Endothelial cell of umbilical vein (primary cell): ENCODE results near the gene OVOL3. TPM values are rescaled to one million over a fixed set of nuclear protein-coding genes. Genes with fewer than 3 reads are reported as not detected.

ENCODE experiments used
- BruUV-seq: library from RNA; stranded (reverse); fragments of 400-500 nt; replicated peaks from 2 replicates; lab custom pipeline; 2021; lab: Mats Ljungman, UMichigan
- CTCF ChIA-PET: fragments of 300-600, 350-600 bp; sonication (Branson Sonifier 250); formaldehyde crosslinking; loops from one replicate; lab custom pipeline; 2021; ENCODE audit warnings: antibody characterized with exemption, inconsistent platforms; lab: Charles Lee
- POLR2A ChIA-PET: fragments of 300-600, 350-600 bp; sonication (Branson Sonifier 250); formaldehyde crosslinking; loops from one replicate; lab custom pipeline; 2021; ENCODE audit warnings: antibody characterized with exemption, inconsistent platforms; lab: Charles Lee
- DNase-seq: peaks from one replicate; pipeline ENCODE4 v3.0.0-alpha.2; 2011; ENCODE audit warnings: low read depth, low spot score
- FAIRE-seq: peaks from 2 replicates; lab custom pipeline; 2011; peaks lifted over from hg19 to GRCh38; lab: Jason Lieb, UNC
- H2AFZ ChIP-seq: 2 replicates; pipeline ENCODE4 v1.6.0; 2012; ENCODE audit warnings: low read depth, low read length, control low read depth, inconsistent platforms
- H3K27ac ChIP-seq: 2 replicates; pipeline ENCODE4 v1.5.1; 2011; ENCODE audit warnings: low read depth, mild to moderate bottlenecking, control low read depth, low read length, moderate library complexity; ENCODE audit not compliant: insufficient read depth
- H3K27me3 ChIP-seq, 2 experiments: 2 replicates each; pipeline versions ENCODE4 v1.6.0 to v1.6.1; 2011; ENCODE audit warnings: low read length in 2 of 2, mixed read lengths in 1 of 2; ENCODE audit not compliant: control insufficient read depth in 2 of 2, insufficient read depth in 2 of 2
- H3K36me3 ChIP-seq, 2 experiments: 2 replicates in 1 of 2; 3 replicates in 1 of 2; pipeline ENCODE4 v1.5.1; 2011; ENCODE audit warnings: low read length in 2 of 2, mild to moderate bottlenecking in 1 of 2, moderate library complexity in 1 of 2; ENCODE audit not compliant: control insufficient read depth in 2 of 2, insufficient read depth in 2 of 2; ENCODE audit errors: extremely low read depth in 1 of 2
- H3K4me1 ChIP-seq: 3 replicates; pipeline ENCODE4 v1.5.1; 2011; ENCODE audit warnings: mild to moderate bottlenecking, low read length; ENCODE audit not compliant: control insufficient read depth, insufficient read depth; ENCODE audit errors: extremely low read depth
- H3K4me2 ChIP-seq: 2 replicates; pipeline ENCODE4 v1.6.1; 2011; ENCODE audit warnings: low read length, control low read depth, mixed read lengths; ENCODE audit not compliant: insufficient read depth
- H3K4me3 ChIP-seq, 3 experiments: fragments of 200-600 bp in 1 of 3; sonication (generic), shearing (Covaris generic) in 1 of 3; replicated peaks in 1 of 3; 2 replicates each; pipeline ENCODE4 v1.5.1; 2011 to 2016; ENCODE audit warnings: control low read depth in 3 of 3, low read length in 3 of 3, mild to moderate bottlenecking in 2 of 3, inconsistent platforms in 1 of 3, low read depth in 1 of 3, moderate library complexity in 1 of 3; ENCODE audit not compliant: insufficient read depth in 1 of 3
- H3K79me2 ChIP-seq: 2 replicates; pipeline ENCODE4 v1.6.0; 2012; ENCODE audit warnings: low read length, inconsistent platforms; ENCODE audit not compliant: control insufficient read depth, insufficient read depth
- H3K9ac ChIP-seq: replicated peaks from 2 replicates; pipeline ENCODE3; 2011; ENCODE audit warnings: low read length, control low read depth; ENCODE audit not compliant: insufficient read depth; ENCODE audit errors: extremely low read depth
- H3K9me1 ChIP-seq: replicated peaks from 3 replicates; pipeline ENCODE4 v1.6.0; 2011; ENCODE audit warnings: mild to moderate bottlenecking, low read length; ENCODE audit not compliant: control insufficient read depth, insufficient read depth; ENCODE audit errors: extremely low read depth
- H3K9me3 ChIP-seq: replicated peaks from 2 replicates; pipeline ENCODE4 v1.5.1; 2012; ENCODE audit warnings: low read length, inconsistent platforms; ENCODE audit not compliant: control insufficient read depth, insufficient read depth
- H4K20me1 ChIP-seq: replicated peaks from 2 replicates; pipeline ENCODE3; 2011; ENCODE audit warnings: mild to moderate bottlenecking, low read length; ENCODE audit not compliant: control insufficient read depth, insufficient read depth; ENCODE audit errors: extremely low read depth
- EZH2 ChIP-seq: IDR thresholded peaks from 2 replicates; pipeline ENCODE4 v1.6.1; 2012; ENCODE audit warnings: borderline replicate concordance, low read depth, mild to moderate bottlenecking, moderate library complexity, low read length, inconsistent platforms; ENCODE audit not compliant: severe bottlenecking
- FOS ChIP-seq: IDR thresholded peaks from 2 replicates; pipeline ENCODE4 v1.6.1; 2011; ENCODE audit warnings: mild to moderate bottlenecking, low read length, moderate library complexity, borderline replicate concordance; ENCODE audit not compliant: insufficient read depth
- GATA2 ChIP-seq: IDR thresholded peaks from 2 replicates; pipeline ENCODE4 v1.7.0; 2011; ENCODE audit warnings: low read depth, mild to moderate bottlenecking, moderate library complexity, mixed read lengths, low read length; ENCODE audit not compliant: insufficient read length, insufficient read depth
- JUN ChIP-seq: IDR thresholded peaks from 2 replicates; pipeline ENCODE4 v1.6.1; 2011; ENCODE audit warnings: borderline replicate concordance, low read depth; ENCODE audit not compliant: insufficient read length, insufficient read depth
- MYC ChIP-seq: IDR thresholded peaks from one replicate; pipeline ENCODE4 v1.6.1; 2011; ENCODE audit warnings: mild to moderate bottlenecking, low read depth, low read length
- POLR2A ChIP-seq: IDR thresholded peaks from 2 replicates; pipeline ENCODE4 v1.6.1; 2012; ENCODE audit warnings: low read depth, mild to moderate bottlenecking, control low read depth, low read length
- POLR2AphosphoS5 ChIP-seq: IDR thresholded peaks from 2 replicates; pipeline ENCODE4 v1.6.1; 2012; ENCODE audit warnings: low read depth, mild to moderate bottlenecking, control low read depth, low read length, moderate library complexity; ENCODE audit not compliant: insufficient read depth
- dilution Hi-C: fragments of 300-500 bp; cut with MboI; formaldehyde crosslinking; loops from one replicate; pipeline ENCODE4 v1.15.0; 2019; ENCODE audit warnings: low sequenced_read_pairs; ENCODE audit not compliant: extremely low pct_ligation_motif_present
- intact Hi-C: fragments of 100-400 bp; cut with micrococcal nuclease; formaldehyde crosslinking; loops from one replicate; pipeline ENCODE4 v1.10.0; 2022
- polyA plus RNA-seq, 4 experiments: library from polyadenylated mRNA; depleted of rRNA in 3 of 4; stranded (reverse) in 3 of 4; unstranded in 1 of 4; fragments of >200 nt; gene quantifications; 2 replicates each; pipeline versions ENCODE4 v1.2.1 to v1.2.3, GENCODE V29; 2011 to 2012; ENCODE audit warnings: missing spikeins in 1 of 4
- total RNA-seq: library from RNA; stranded (reverse); gene quantifications from 2 replicates; pipeline ENCODE4 v1.2.3, GENCODE V29; 2021
- TF ChIP-seq, protein P1 (sequence below), 2 donors: IDR thresholded peaks; 1 replicate in 1 of 2; 2 replicates in 1 of 2; pipeline ENCODE4 v1.5.1; 2011; ENCODE audit warnings: low read length in 2 of 2, mild to moderate bottlenecking in 2 of 2, moderate library complexity in 2 of 2, control low read depth in 1 of 2, inconsistent platforms in 1 of 2, low read depth in 1 of 2; ENCODE audit not compliant: insufficient read depth in 1 of 2; ENCODE audit errors: extremely low read depth in 1 of 2
- TF ChIP-seq, protein P2 (sequence below): IDR thresholded peaks from 2 replicates; pipeline ENCODE4 v1.6.1; 2011; ENCODE audit not compliant: insufficient read depth, insufficient read length

The OVOL3 gene
- total and polyA plus RNA-seq, 2 donors (not counting 3 experiments of a cell fraction or from before 2014, with no cell fraction given), result not detected

DNA sequence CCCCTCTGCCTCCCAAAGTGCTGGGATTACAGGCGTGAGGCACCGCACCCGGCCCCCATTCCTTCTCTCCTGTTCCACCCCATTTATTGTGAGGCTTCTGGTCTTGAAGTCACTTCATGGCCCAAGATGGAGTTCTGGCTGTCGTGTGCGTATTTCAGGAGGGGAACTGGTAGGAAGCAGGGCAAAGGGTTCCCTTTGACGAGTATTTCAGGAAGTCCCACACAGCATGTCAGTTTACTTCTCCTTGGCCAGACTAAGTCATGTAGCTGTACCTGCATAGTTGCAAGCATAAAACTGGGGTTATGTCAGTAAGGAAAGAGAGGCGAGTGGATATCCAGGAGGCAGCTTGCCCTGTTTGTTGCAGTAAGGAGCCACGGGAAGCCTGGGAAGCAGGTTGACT lies 46.1 kb upstream of the OVOL3 start:
- H3K36me3 ChIP-seq, result no peaks in the 10 kb centered on the region
- no peak for FAIRE-seq
- H3K4me1 ChIP-seq, result no peaks in the 10 kb centered on the region
- H3K79me2 ChIP-seq, result no peaks in the 10 kb centered on the region
- dilution Hi-C loops (no loop called here), intact Hi-C loops (loop anchor here (5.0 kb wide), 1 partner anchor 852 kb away; the partner anchor contains the start of genes ZNF568 and ZNF829)
- H2AFZ ChIP-seq, result no peak overlapping the region
- no peak for DNase-seq
- no peaks in the 10 kb centered on the region for H4K20me1 ChIP-seq
- no peaks in the 10 kb centered on the region for H3K9me1 ChIP-seq
- CTCF ChIA-PET, result no interaction called here
- POLR2A ChIA-PET, result no interaction called here
- BruUV-seq, result no TSS peak
- TF ChIP-seq POLR2AphosphoS5 (no peak), MYC (no peak)
- no peak overlapping the region for H3K27ac ChIP-seq
- no peak overlapping the region for H3K4me2 ChIP-seq
- H3K9me3 ChIP-seq, result no peaks in the 10 kb centered on the region
- no peak overlapping the region for H3K9ac ChIP-seq
- H3K4me3 ChIP-seq, result no peak overlapping the region
- no peaks in the 10 kb centered on the region for H3K27me3 ChIP-seq

DNA sequence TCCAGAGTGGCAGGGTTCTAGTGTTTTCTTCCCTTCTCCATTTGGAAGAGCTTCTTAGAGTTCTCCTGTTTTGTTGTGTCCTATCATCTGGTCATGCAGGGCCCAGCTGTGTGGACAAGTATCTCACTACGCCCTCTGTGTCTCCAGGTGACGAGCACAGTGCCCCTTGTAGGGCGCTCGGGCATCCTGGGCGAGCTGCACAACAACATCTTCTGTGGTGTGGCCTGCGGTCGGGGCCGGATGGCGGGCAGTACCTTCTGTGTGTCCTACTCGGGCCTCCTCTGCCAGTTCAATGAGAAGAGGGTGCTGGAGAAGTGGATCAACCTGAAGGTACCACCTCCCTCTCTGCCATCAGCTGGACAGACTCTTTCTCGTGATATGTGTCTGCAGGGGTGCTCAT lies 43.3 kb upstream of the OVOL3 start:
- H3K9me3 ChIP-seq, result no peaks in the 10 kb centered on the region
- H3K4me3 ChIP-seq, result no peak overlapping the region
- H3K4me2 ChIP-seq, result no peak overlapping the region
- intact Hi-C loops (no loop called here), dilution Hi-C loops (no loop called here)
- no peaks in the 10 kb centered on the region for H3K9me1 ChIP-seq
- FAIRE-seq (no peak), DNase-seq (no peak)
- H3K79me2 ChIP-seq, result no peaks in the 10 kb centered on the region
- no peaks in the 10 kb centered on the region for H3K36me3 ChIP-seq
- CTCF ChIA-PET, result interaction anchor here (1.2 kb wide), 1 partner anchor 102 kb away, joined by 4 read pairs; no protein-coding TSS in a partner anchor
- no peak overlapping the region for H3K9ac ChIP-seq
- peaks cover 9% of the 10 kb centered on the region for H3K4me1 ChIP-seq
- BruUV-seq, result no TSS peak
- POLR2A ChIA-PET, result no interaction called here
- H4K20me1 ChIP-seq, result no peaks in the 10 kb centered on the region
- no peaks in the 10 kb centered on the region for H3K27me3 ChIP-seq
- TF ChIP-seq POLR2AphosphoS5 (no peak), MYC (no peak), POLR2A (no peak), JUN (no peak), EZH2 (no peak), FOS (no peak), GATA2 (no peak)
- TF ChIP-seq, protein P1, sequence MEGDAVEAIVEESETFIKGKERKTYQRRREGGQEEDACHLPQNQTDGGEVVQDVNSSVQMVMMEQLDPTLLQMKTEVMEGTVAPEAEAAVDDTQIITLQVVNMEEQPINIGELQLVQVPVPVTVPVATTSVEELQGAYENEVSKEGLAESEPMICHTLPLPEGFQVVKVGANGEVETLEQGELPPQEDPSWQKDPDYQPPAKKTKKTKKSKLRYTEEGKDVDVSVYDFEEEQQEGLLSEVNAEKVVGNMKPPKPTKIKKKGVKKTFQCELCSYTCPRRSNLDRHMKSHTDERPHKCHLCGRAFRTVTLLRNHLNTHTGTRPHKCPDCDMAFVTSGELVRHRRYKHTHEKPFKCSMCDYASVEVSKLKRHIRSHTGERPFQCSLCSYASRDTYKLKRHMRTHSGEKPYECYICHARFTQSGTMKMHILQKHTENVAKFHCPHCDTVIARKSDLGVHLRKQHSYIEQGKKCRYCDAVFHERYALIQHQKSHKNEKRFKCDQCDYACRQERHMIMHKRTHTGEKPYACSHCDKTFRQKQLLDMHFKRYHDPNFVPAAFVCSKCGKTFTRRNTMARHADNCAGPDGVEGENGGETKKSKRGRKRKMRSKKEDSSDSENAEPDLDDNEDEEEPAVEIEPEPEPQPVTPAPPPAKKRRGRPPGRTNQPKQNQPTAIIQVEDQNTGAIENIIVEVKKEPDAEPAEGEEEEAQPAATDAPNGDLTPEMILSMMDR (IDR thresholded peaks at IDR 0.05; ENCODE audit: extremely low read depth in 1 of 2, insufficient read depth in 1 of 2, low read depth in 1 of 2, low read length in 2 of 2), result no peak
- TF ChIP-seq, protein P2, sequence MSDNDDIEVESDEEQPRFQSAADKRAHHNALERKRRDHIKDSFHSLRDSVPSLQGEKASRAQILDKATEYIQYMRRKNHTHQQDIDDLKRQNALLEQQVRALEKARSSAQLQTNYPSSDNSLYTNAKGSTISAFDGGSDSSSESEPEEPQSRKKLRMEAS, result no peak
- no peak overlapping the region for H2AFZ ChIP-seq
- H3K27ac ChIP-seq, result no peak overlapping the region
